Globus pallidus (tissue), 1 donor: ENCODE measurements around the gene LCLAT1.
"Not testable (repeated sequence)": the region's sequence is repeated elsewhere in the genome, so short reads cannot be mapped to it uniquely, and the experiment has no call there.

Experiments
- DNase-seq: peaks from one replicate; pipeline ENCODE4 v3.0.0-alpha.2; 2015; ENCODE audit warnings: low spot score

The LCLAT1 gene

GRCh38 chr2:30488012-30488659 lies 41.1 kb downstream of the LCLAT1 start:
- no peak for DNase-seq

- DNase-seq: no peak
Measured at GRCh38 chr2:30491225-30491624, 44.2 kb downstream of the LCLAT1 start.

GRCh38 chr2:30492185-30492584 lies 45.1 kb downstream of the LCLAT1 start:
- no peak for DNase-seq

GRCh38 chr2:30492619-30493018 lies 45.6 kb downstream of the LCLAT1 start:
- no peak for DNase-seq

- no peak for DNase-seq
Measured at GRCh38 chr2:30493440-30493839, 46.4 kb downstream of the LCLAT1 start.

- DNase-seq: not testable (repeated sequence)
Measured at GRCh38 chr2:30495896-30496295, 48.9 kb downstream of the LCLAT1 start.

- DNase-seq: no peak
Measured at GRCh38 chr2:30499681-30500080, 52.6 kb downstream of the LCLAT1 start.

- DNase-seq: no peak
Measured at GRCh38 chr2:30500699-30501098, 53.7 kb downstream of the LCLAT1 start.

GRCh38 chr2:30502310-30502709 lies 55.3 kb downstream of the LCLAT1 start:
- DNase-seq: no peak

- DNase-seq: no peak
Measured at GRCh38 chr2:30503007-30503694, 56.1 kb downstream of the LCLAT1 start.

GRCh38 chr2:30503695-30504052 lies 56.6 kb downstream of the LCLAT1 start:
- DNase-seq: no peak

- DNase-seq: no peak
Measured at GRCh38 chr2:30504731-30505130, 57.7 kb downstream of the LCLAT1 start.

GRCh38 chr2:30505500-30506180 lies 58.6 kb downstream of the LCLAT1 start:
- no peak for DNase-seq

GRCh38 chr2:30507460-30507859 lies 60.4 kb downstream of the LCLAT1 start:
- DNase-seq: not testable (repeated sequence)

- DNase-seq: no peak
Measured at GRCh38 chr2:30509716-30510115, 62.7 kb downstream of the LCLAT1 start.

- DNase-seq: no peak
Measured at GRCh38 chr2:30510409-30510808, 63.4 kb downstream of the LCLAT1 start.

- no peak for DNase-seq
Measured at GRCh38 chr2:30511122-30512083, 64.4 kb downstream of the LCLAT1 start.

GRCh38 chr2:30512243-30512886 lies 65.3 kb downstream of the LCLAT1 start:
- DNase-seq: no peak

GRCh38 chr2:30513649-30514048 lies 66.6 kb downstream of the LCLAT1 start:
- not testable (repeated sequence) for DNase-seq

- peak; percentile 5 for DNase-seq
Measured at GRCh38 chr2:30514134-30514847, 67.2 kb downstream of the LCLAT1 start.

GRCh38 chr2:30514848-30515435 lies 67.9 kb downstream of the LCLAT1 start:
- no peak for DNase-seq
